ENCODE data around the gene ATP2A2.
"Not testable (repeated sequence)": the region's sequence is repeated elsewhere in the genome, so short reads cannot be mapped to it uniquely, and the experiment has no call there.

Gene ATP2A2

GRCh38 chr12:110343736-110344555 is 62.9 kb downstream of the ATP2A2 start:
- DNase-seq (ENCODE audit: low read depth), result no peak

GRCh38 chr12:110344657-110345056 is 63.6 kb downstream of the ATP2A2 start:
- DNase-seq (ENCODE audit: low read depth), result no peak

- DNase-seq (ENCODE audit: low read depth), result no peak
These were observed 64.2 kb downstream of the ATP2A2 start for GRCh38 chr12:110345176-110345661.

- DNase-seq (ENCODE audit: low read depth), result no peak
These were observed 64.9 kb downstream of the ATP2A2 start for GRCh38 chr12:110345963-110346362.

- DNase-seq (ENCODE audit: low read depth), result no peak
These were observed 66.7 kb downstream of the ATP2A2 start for GRCh38 chr12:110347767-110348166.

GRCh38 chr12:110348431-110349059 is 67.5 kb downstream of the ATP2A2 start:
- DNase-seq (ENCODE audit: low read depth), result no peak

- DNase-seq (ENCODE audit: low read depth), result no peak
These were observed 68.0 kb downstream of the ATP2A2 start for GRCh38 chr12:110349096-110349495.

GRCh38 chr12:110349514-110350151 is 68.6 kb downstream of the ATP2A2 start:
- peak; percentile 21 for DNase-seq (ENCODE audit: low read depth)

- no peak for DNase-seq (ENCODE audit: low read depth)
These were observed 70.1 kb downstream of the ATP2A2 start for GRCh38 chr12:110351119-110351518.

- DNase-seq (ENCODE audit: low read depth), result no peak
These were observed 71.4 kb downstream of the ATP2A2 start for GRCh38 chr12:110352401-110352800.

GRCh38 chr12:110353211-110353965 is 72.3 kb downstream of the ATP2A2 start:
- no peak for DNase-seq (ENCODE audit: low read depth)

- no peak for DNase-seq (ENCODE audit: low read depth)
These were observed 73.2 kb downstream of the ATP2A2 start for GRCh38 chr12:110354172-110354780.

GRCh38 chr12:110355073-110355472 is 74.0 kb downstream of the ATP2A2 start:
- DNase-seq (ENCODE audit: low read depth), result no peak

- DNase-seq (ENCODE audit: low read depth), result not testable (repeated sequence)
These were observed 77.5 kb downstream of the ATP2A2 start for GRCh38 chr12:110358384-110359097.

GRCh38 chr12:110361216-110361615 is 80.2 kb downstream of the ATP2A2 start:
- DNase-seq (ENCODE audit: low read depth), result no peak

- no peak for DNase-seq (ENCODE audit: low read depth)
These were observed 84.7 kb downstream of the ATP2A2 start for GRCh38 chr12:110365489-110366320.

GRCh38 chr12:110366321-110367142 is 85.5 kb downstream of the ATP2A2 start:
- DNase-seq (ENCODE audit: low read depth), result no peak

- DNase-seq (ENCODE audit: low read depth), result no peak
These were observed 86.3 kb downstream of the ATP2A2 start for GRCh38 chr12:110367181-110367864.

- no peak for DNase-seq (ENCODE audit: low read depth)
These were observed 88.9 kb downstream of the ATP2A2 start for GRCh38 chr12:110369992-110370391.

Data from stimulated activated CD8-positive, alpha-beta memory T cell treated with anti-CD3 and anti-CD28 coated beads, Interleukin-4, amount 100 ng/mL, for 24 hours (primary cell).